HL-60 (cell line): ENCODE measurements around the gene DPP10.

Source experiments
- DNase-seq, 2 experiments: peaks; one replicate each; pipeline ENCODE4 v3.0.0-alpha.2; 2010 to 2020; ENCODE audit warnings: low read depth in 1 of 2, low spot score in 1 of 2
- H3K27ac ChIP-seq: fragments of 250-450 bp; sonication (Bioruptor Pico); replicated peaks from 2 replicates; pipeline ENCODE4 v1.5.1; 2020; ENCODE audit warnings: mild to moderate bottlenecking, moderate library complexity
- H3K27me3 ChIP-seq: fragments of 250-450 bp; sonication (Bioruptor Pico); 2 replicates; pipeline ENCODE4 v1.5.1; 2021; ENCODE audit warnings: mild to moderate bottlenecking, moderate library complexity; ENCODE audit not compliant: insufficient read depth, poor library complexity, severe bottlenecking
- H3K4me3 ChIP-seq: replicated peaks from 2 replicates; pipeline ENCODE4 v1.5.1; 2011; ENCODE audit warnings: mild to moderate bottlenecking, control low read depth, low read length; ENCODE audit not compliant: insufficient read depth
- GABPA ChIP-seq: IDR thresholded peaks from 2 replicates; pipeline ENCODE4 v1.6.1; 2012; ENCODE audit warnings: low read depth
- POLR2AphosphoS5 ChIP-seq: IDR thresholded peaks from 2 replicates; pipeline ENCODE4 v1.6.1; 2012; ENCODE audit warnings: low read depth
- SPI1 ChIP-seq: IDR thresholded peaks from 2 replicates; pipeline ENCODE4 v1.6.1; 2012; ENCODE audit warnings: low read depth, mild to moderate bottlenecking, borderline replicate concordance
- TF ChIP-seq, protein P1 (sequence below): IDR thresholded peaks from 2 replicates; pipeline ENCODE4 v1.6.1; 2012; ENCODE audit warnings: low read depth; ENCODE audit not compliant: insufficient replicate concordance
- TF ChIP-seq, protein P2 (sequence below): IDR thresholded peaks from one replicate; pipeline ENCODE4 v1.5.1; 2011; ENCODE audit warnings: low read length, control low read depth, inconsistent platforms; ENCODE audit not compliant: insufficient read depth

DPP10 gene

DNA sequence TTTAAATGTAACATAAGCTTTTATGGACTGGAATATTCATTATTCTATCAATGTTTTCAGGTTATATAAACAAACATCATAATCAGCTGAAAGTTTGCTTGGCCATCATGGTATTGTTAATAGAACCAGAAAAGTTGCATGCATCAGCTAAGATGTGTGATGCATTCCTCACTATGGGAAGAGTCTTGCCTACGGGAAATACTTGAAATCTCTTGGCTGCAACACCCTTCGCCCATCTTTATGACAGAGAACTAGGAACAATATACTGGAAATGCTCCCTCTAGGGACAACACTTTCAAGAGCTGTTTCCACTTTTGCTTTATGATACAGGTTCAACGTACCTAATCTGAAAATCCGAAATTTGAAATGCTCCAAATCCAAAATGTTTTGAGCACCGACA is 1390.8 kb downstream of the DPP10 start:
- TF ChIP-seq GABPA, result no peak
- TF ChIP-seq, protein P1, sequence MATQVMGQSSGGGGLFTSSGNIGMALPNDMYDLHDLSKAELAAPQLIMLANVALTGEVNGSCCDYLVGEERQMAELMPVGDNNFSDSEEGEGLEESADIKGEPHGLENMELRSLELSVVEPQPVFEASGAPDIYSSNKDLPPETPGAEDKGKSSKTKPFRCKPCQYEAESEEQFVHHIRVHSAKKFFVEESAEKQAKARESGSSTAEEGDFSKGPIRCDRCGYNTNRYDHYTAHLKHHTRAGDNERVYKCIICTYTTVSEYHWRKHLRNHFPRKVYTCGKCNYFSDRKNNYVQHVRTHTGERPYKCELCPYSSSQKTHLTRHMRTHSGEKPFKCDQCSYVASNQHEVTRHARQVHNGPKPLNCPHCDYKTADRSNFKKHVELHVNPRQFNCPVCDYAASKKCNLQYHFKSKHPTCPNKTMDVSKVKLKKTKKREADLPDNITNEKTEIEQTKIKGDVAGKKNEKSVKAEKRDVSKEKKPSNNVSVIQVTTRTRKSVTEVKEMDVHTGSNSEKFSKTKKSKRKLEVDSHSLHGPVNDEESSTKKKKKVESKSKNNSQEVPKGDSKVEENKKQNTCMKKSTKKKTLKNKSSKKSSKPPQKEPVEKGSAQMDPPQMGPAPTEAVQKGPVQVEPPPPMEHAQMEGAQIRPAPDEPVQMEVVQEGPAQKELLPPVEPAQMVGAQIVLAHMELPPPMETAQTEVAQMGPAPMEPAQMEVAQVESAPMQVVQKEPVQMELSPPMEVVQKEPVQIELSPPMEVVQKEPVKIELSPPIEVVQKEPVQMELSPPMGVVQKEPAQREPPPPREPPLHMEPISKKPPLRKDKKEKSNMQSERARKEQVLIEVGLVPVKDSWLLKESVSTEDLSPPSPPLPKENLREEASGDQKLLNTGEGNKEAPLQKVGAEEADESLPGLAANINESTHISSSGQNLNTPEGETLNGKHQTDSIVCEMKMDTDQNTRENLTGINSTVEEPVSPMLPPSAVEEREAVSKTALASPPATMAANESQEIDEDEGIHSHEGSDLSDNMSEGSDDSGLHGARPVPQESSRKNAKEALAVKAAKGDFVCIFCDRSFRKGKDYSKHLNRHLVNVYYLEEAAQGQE, result no peak
- no peak for TF ChIP-seq SPI1
- TF ChIP-seq POLR2AphosphoS5, result no peak
- TF ChIP-seq, protein P2, sequence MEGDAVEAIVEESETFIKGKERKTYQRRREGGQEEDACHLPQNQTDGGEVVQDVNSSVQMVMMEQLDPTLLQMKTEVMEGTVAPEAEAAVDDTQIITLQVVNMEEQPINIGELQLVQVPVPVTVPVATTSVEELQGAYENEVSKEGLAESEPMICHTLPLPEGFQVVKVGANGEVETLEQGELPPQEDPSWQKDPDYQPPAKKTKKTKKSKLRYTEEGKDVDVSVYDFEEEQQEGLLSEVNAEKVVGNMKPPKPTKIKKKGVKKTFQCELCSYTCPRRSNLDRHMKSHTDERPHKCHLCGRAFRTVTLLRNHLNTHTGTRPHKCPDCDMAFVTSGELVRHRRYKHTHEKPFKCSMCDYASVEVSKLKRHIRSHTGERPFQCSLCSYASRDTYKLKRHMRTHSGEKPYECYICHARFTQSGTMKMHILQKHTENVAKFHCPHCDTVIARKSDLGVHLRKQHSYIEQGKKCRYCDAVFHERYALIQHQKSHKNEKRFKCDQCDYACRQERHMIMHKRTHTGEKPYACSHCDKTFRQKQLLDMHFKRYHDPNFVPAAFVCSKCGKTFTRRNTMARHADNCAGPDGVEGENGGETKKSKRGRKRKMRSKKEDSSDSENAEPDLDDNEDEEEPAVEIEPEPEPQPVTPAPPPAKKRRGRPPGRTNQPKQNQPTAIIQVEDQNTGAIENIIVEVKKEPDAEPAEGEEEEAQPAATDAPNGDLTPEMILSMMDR, result no peak
- no peak overlapping the region for H3K4me3 ChIP-seq
- DNase-seq, result no peak
- H3K27me3 ChIP-seq, result no peaks in the 10 kb centered on the region
- no peak overlapping the region for H3K27ac ChIP-seq

DNA sequence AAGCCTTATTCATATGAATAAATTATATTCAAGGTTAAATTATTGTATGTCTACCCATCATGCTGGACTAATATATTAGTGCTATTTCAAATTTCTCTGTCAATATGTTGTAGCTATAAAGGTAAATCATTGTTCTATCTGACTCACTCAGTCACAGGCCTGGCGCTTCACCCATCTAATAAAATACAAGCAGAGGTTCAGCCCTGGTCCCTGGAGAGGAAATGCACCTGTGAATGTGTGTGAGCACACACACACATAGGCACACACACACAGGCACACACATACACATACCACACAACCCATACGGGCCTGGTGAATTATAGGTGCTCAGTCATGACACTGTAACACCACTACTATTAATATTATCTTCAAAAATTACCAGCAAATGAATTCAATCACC is 1396.1 kb downstream of the DPP10 start:
- H3K27me3 ChIP-seq, result no peaks in the 10 kb centered on the region
- no peak overlapping the region for H3K4me3 ChIP-seq
- TF ChIP-seq SPI1 (no peak), POLR2AphosphoS5 (no peak), GABPA (no peak)
- TF ChIP-seq, protein P1, result no peak
- TF ChIP-seq, protein P2, result no peak
- H3K27ac ChIP-seq, result no peak overlapping the region
- DNase-seq, result no peak

DNA sequence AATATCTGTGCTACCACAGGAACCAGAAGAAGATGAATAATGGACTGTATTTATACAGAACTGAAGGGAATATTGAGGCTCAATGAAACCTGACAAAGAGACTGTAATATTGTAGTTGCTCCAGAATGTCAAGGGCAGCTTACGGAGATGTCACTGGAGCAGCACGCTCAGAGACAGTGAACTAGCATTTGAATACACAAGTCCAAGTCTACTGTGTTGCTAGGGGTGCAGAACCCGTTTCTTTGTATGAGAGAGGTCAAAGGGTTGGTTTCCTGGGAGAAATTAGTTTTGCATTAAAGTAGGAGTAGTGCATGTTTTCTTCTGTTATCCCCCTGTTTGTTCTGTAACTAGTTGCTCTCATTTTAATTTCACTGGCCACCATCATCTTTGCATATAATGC is 1399.9 kb downstream of the DPP10 start:
- no peak overlapping the region for H3K27ac ChIP-seq
- H3K4me3 ChIP-seq, result no peak overlapping the region
- TF ChIP-seq, protein P2, result no peak
- TF ChIP-seq, protein P1, result no peak
- no peak for TF ChIP-seq GABPA
- no peak for TF ChIP-seq POLR2AphosphoS5
- no peak for TF ChIP-seq SPI1
- H3K27me3 ChIP-seq, result no peaks in the 10 kb centered on the region
- no peak for DNase-seq
